Hepatocyte (in vitro differentiated cells): ENCODE data around the gene LSS.

Experiments
- EZH2 ChIP-seq: fragments of 200-600 bp; sonication (generic); IDR thresholded peaks from 2 replicates; pipeline ENCODE4 v1.6.1; 2016; ENCODE audit warnings: antibody characterized with exemption, mild to moderate bottlenecking, borderline replicate concordance
- EZH2phosphoT487 ChIP-seq: fragments of 200-600 bp; sonication (generic); IDR thresholded peaks from one replicate; pipeline ENCODE4 v1.6.1; 2018; ENCODE audit warnings: antibody characterized with exemption, mild to moderate bottlenecking, low read depth, moderate library complexity; ENCODE audit not compliant: unreplicated experiment, severe bottlenecking
- TF ChIP-seq, protein P1 (sequence below): fragments of 200-600 bp; sonication (generic); IDR thresholded peaks from 2 replicates; pipeline ENCODE4 v1.5.1; 2016; ENCODE audit warnings: antibody characterized with exemption, mild to moderate bottlenecking; ENCODE audit not compliant: poor library complexity

GRCh38 chr21:46149205-46149901, 79.2 kb downstream of the LSS start:
- TF ChIP-seq, protein P1, sequence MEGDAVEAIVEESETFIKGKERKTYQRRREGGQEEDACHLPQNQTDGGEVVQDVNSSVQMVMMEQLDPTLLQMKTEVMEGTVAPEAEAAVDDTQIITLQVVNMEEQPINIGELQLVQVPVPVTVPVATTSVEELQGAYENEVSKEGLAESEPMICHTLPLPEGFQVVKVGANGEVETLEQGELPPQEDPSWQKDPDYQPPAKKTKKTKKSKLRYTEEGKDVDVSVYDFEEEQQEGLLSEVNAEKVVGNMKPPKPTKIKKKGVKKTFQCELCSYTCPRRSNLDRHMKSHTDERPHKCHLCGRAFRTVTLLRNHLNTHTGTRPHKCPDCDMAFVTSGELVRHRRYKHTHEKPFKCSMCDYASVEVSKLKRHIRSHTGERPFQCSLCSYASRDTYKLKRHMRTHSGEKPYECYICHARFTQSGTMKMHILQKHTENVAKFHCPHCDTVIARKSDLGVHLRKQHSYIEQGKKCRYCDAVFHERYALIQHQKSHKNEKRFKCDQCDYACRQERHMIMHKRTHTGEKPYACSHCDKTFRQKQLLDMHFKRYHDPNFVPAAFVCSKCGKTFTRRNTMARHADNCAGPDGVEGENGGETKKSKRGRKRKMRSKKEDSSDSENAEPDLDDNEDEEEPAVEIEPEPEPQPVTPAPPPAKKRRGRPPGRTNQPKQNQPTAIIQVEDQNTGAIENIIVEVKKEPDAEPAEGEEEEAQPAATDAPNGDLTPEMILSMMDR, result no peak
- no peak for TF ChIP-seq EZH2
- no peak for TF ChIP-seq EZH2phosphoT487
